Naive B cell (primary cell): ENCODE data around the gene RHBG. TPM values are rescaled to one million over a fixed set of nuclear protein-coding genes. Genes with fewer than 3 reads are reported as not detected.

Experiments used
- ATAC-seq, 2 donors: fragments of 150-1000 bp; cut with Tn5 transposase; 2 replicates each; pipeline ENCODE4 v1.10.0; 2021; ENCODE audit warnings: low read depth in 2 of 2, mild to moderate bottlenecking in 2 of 2, moderate library complexity in 2 of 2
- DNase-seq: peaks from one replicate; pipeline ENCODE4 v3.0.0; 2022
- H3K27ac Mint-ChIP-seq, 6 donors: one replicate each; pipeline ENCODE4 v1.8.0; 2020 to 2022; ENCODE audit warnings: mild to moderate bottlenecking in 6 of 6, mixed read lengths in 6 of 6, moderate library complexity in 5 of 6, inconsistent platforms in 2 of 6
- H3K27me3 Mint-ChIP-seq, 3 donors: one replicate each; pipeline ENCODE4 v1.8.0; 2021 to 2022; ENCODE audit warnings: mixed read lengths in 3 of 3, mild to moderate bottlenecking in 1 of 3
- H3K36me3 Mint-ChIP-seq, 2 donors: one replicate each; pipeline ENCODE4 v1.8.0; 2020 to 2022; ENCODE audit warnings: mixed read lengths in 2 of 2, inconsistent platforms in 1 of 2, mild to moderate bottlenecking in 1 of 2
- H3K4me1 Mint-ChIP-seq, 3 donors: one replicate each; pipeline ENCODE4 v1.8.0; 2020 to 2022; ENCODE audit warnings: mixed read lengths in 3 of 3, inconsistent platforms in 1 of 3, mild to moderate bottlenecking in 1 of 3, moderate library complexity in 1 of 3
- H3K4me3 Mint-ChIP-seq, 8 donors: one replicate each; pipeline ENCODE4 v1.8.0; 2020 to 2022; ENCODE audit warnings: mild to moderate bottlenecking in 8 of 8, mixed read lengths in 8 of 8, moderate library complexity in 8 of 8, inconsistent platforms in 2 of 8
- H3K9me3 Mint-ChIP-seq, 7 donors: one replicate each; pipeline ENCODE4 v1.8.0; 2020 to 2022; ENCODE audit warnings: mixed read lengths in 7 of 7, mild to moderate bottlenecking in 5 of 7, inconsistent platforms in 2 of 7, moderate library complexity in 1 of 7
- polyA plus RNA-seq, 6 donors: library from polyadenylated mRNA; unstranded; fragments of 300-500 nt; fragmentation: Illumina TruSeq; gene quantifications; one replicate each; pipeline ENCODE4 v1.2.3, GENCODE V29; 2021; ENCODE audit warnings: low read depth in 6 of 6

The RHBG gene
- polyA plus RNA-seq, 6 donors from 2014 or later = not detected

DNA sequence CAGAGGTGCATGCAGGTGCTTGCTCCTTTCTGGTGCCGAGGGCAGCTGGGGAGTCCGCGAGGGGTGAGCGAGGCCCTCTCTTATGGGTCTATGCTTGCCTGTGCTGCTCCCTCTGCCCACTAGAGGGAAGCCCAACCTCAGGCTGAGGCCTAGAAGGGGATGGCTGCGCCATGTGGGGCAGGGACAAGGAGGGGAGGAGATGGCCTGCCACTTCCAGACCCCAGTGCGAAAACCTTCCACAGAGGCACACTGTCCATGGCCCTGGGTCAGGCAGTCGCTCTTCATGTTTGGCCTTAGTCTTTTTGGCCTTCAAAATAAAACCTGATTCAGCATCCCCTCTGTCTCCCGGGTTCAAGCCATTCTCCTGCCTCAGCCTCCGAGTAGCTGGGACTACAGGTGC, 14.0 kb downstream of the RHBG start:
- DNase-seq = peak; percentile 44
- H3K36me3 Mint-ChIP-seq = no peaks in the 10 kb centered on the region
- H3K9me3 Mint-ChIP-seq = no peaks in the 10 kb centered on the region
- H3K27me3 Mint-ChIP-seq = peaks cover 15 to 35% (median 32%) of the 10 kb centered on the region in 3 donors
- H3K27ac Mint-ChIP-seq = no peak overlapping the region
- peaks cover 5 to 14% (median 11%) of the 10 kb centered on the region in 3 donors for H3K4me1 Mint-ChIP-seq
- peak; percentile 77 to 79 for ATAC-seq
- H3K4me3 Mint-ChIP-seq = no peak overlapping the region

DNA sequence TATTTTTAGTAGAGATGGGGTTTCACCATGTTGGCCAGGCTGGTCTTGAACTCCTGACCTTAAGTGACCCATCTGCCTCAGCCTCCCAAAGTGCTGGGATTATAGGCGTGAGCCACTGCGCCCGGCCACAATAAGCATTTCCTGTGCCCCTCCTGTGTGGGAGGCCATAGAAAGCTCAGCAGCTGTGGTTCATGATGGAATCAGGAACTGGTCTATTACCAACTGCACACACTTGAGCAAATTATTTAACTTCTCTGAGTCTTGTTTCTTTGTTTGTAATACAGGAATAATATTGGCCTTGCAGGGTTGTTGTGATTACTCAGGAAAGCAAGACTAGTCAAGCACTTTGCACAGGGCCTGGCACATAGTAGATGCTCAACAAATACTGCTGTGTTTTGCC, 15.0 kb downstream of the RHBG start:
- Mint-ChIP-seq H3K4me3 (no peak overlapping the region), H3K27me3 (peaks cover 21 to 40% (median 34%) of the 10 kb centered on the region in 3 donors), H3K27ac (no peak overlapping the region), H3K4me1 (peaks cover 5 to 16% (median 6%) of the 10 kb centered on the region in 3 donors), H3K36me3 (no peaks in the 10 kb centered on the region), H3K9me3 (no peaks in the 10 kb centered on the region)
- ATAC-seq = no peak
- DNase-seq = no peak

DNA sequence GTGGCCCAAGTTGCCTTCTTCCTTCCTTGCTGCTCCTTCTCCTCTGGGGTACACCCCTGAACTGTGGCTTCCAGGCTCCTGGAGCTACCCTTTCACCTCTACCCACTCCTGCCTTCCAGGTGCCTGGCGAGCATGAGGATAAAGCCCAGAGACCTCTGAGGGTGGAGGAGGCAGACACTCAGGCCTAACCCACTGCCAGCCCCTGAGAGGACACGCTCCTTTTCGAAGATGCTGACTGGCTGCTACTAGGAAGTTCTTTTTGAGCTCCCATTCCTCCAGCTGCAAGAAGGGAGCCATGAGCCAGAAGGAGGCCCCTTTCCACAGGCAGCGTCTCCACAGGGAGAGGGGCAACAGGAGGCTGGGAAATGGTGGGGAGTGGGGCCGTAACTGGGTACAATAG, 15.6 kb downstream of the RHBG start:
- Mint-ChIP-seq H3K9me3 (no peaks in the 10 kb centered on the region), H3K36me3 (no peaks in the 10 kb centered on the region), H3K27ac (peak overlapping the region in 1 of 6 donors; percentile 12), H3K4me1 (peaks cover 5 to 12% (median 6%) of the 10 kb centered on the region in 3 donors), H3K27me3 (peaks cover 27 to 47% (median 41%) of the 10 kb centered on the region in 3 donors), H3K4me3 (no peak overlapping the region)
- no peak for DNase-seq
- no peak for ATAC-seq

DNA sequence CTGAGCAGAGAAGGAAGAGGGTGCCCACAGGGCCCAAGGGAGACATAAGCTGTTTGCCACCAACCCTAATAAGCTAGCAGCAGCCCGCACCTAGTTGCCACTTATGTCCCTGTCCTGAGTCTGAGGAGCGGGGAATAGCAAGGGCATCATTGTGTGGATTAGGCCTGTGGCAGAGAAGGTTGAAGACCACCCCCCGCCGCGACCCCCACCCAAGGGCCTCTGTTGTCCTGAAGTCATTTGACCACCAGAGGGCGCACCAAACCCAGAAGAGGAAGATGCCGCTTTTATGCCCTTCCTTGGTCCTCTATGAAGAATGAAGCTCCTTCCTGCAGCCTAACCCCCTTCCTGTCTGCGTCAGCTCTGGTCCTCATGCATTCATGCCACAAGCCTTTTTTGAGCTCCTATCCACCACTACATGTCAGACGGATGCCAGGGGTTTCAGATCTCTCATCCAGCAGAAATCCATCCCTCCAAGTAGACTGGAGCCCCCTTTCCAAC, 16.6 kb downstream of the RHBG start:
- Mint-ChIP-seq H3K9me3 (no peaks in the 10 kb centered on the region), H3K4me1 (peaks cover 5 to 12% (median 6%) of the 10 kb centered on the region in 3 donors), H3K27ac (peak overlapping the region in 1 of 6 donors; percentile 15), H3K36me3 (no peaks in the 10 kb centered on the region), H3K27me3 (peaks cover 36 to 56% (median 50%) of the 10 kb centered on the region in 3 donors), H3K4me3 (peak overlapping the region in 1 of 8 donors; percentile 31)
- DNase-seq = peak; percentile 65
- ATAC-seq = peak; percentile 74 to 75

DNA sequence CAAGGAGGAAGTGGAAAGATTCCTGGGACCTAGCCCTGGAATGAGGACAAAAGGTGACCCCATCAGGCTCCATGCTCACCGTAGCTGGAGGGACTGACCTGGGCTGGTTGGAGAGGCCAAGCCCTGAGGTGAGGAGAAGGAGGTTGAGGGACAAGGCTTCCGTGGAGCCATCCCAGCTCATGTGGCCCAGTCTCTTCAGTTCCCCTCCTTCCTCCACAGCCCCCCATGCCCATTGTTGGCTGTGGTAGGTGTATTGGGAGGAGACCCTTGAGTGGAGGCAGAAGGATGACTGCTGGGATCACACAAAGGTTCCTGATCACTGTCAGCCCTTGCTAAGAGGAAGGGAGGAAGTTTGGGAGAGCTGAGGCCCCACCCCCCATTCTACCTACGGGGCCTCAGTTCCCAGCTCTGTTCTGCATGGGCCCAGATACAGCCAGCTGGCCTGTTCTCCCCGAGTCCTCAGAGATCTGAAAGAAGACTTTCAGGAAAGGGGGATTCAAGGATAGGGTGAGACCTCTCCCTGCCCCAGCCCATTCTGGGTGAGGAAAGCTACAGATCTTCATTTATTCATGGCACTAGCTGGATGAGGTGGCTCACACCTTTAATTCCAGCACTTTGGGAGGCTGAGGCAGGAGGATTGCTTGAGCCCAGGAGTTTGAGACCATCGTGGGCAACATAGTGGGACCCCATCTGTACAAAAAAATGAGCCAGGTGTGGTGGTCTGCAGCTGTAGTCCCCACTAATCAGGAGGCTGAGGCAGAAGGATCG, 17.3 kb downstream of the RHBG start:
- no peak for ATAC-seq
- DNase-seq = no peak
- H3K9me3 Mint-ChIP-seq = no peaks in the 10 kb centered on the region
- peak overlapping the region in 1 of 6 donors; percentile 3 for H3K27ac Mint-ChIP-seq
- no peaks in the 10 kb centered on the region for H3K36me3 Mint-ChIP-seq
- H3K27me3 Mint-ChIP-seq = peaks cover 36 to 58% (median 57%) of the 10 kb centered on the region in 3 donors
- H3K4me1 Mint-ChIP-seq = peaks cover 5 to 12% (median 6%) of the 10 kb centered on the region in 3 donors
- peak overlapping the region in 1 of 8 donors; percentile 56 for H3K4me3 Mint-ChIP-seq

DNA sequence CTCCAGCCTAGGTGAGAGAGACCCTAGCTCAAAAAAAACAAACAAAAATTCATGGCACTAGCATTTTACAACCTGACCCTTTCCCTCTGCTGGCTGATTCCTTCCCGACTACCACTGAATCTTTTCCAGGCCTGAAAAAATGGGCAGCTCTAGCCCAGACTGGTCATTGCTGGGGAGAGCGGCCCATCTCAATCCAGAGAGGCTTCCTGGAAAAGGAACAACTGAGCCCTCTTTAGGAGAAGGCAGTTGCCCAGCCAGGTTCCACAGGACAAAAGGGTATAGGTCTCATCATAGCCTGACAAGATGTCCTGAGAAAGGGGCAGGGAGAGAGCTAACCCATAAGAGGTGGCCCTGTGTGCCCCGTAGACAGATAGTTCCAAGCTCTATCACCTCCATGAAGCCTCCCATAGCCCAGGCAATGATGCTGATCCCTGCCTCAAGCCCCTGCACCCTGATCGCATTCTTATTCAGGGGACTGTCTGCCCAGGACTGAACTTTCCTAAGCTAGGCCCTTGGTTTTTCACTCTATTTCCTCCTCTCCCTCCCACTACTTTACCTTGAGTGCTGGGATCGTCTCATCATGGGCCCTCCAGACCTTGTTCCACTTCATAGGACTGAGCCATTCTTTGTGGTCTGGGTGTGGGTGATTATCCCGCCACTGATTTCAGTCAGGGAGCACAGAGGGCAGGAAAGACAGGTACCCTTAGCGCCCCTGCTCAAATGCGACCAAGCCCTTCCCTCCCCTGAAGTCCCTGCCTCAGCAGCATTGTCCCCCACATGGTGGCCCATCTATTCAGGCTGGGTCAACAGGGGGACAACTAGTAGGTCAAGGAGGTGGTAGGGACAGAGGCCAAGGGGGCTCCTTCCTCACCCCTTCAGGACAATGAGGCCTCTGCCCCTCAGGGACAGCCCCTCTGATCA, 18.2 kb downstream of the RHBG start:
- peaks cover 36 to 66% (median 58%) of the 10 kb centered on the region in 3 donors for H3K27me3 Mint-ChIP-seq
- H3K9me3 Mint-ChIP-seq = no peaks in the 10 kb centered on the region
- H3K4me1 Mint-ChIP-seq = peaks cover 5 to 12% (median 6%) of the 10 kb centered on the region in 3 donors
- DNase-seq (no peak), ATAC-seq (no peak)
- no peaks in the 10 kb centered on the region for H3K36me3 Mint-ChIP-seq
- no peak overlapping the region for H3K4me3 Mint-ChIP-seq
- H3K27ac Mint-ChIP-seq = peak overlapping the region in 2 of 6 donors; percentile 45 to 78

DNA sequence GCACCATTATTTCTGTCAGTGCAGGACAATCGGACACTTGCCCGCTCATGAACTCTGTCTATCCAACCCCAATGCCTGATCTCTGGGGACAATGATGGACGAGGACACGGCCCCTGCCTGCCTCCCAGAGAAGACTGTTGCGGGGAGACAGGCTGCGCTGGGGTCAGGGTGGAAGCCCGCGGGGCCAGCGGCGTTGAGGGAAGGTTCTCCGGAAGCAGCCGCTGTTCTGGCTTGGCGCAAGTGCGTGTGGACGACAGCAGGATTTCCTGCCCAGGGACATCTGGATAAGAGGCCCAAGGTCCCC, 18.8 kb downstream of the RHBG start:
- ATAC-seq = no peak
- peak overlapping the region in 1 of 8 donors; percentile 29 for H3K4me3 Mint-ChIP-seq
- H3K9me3 Mint-ChIP-seq = no peaks in the 10 kb centered on the region
- H3K27ac Mint-ChIP-seq = no peak overlapping the region
- H3K27me3 Mint-ChIP-seq = peaks cover 36 to 71% (median 61%) of the 10 kb centered on the region in 3 donors
- H3K36me3 Mint-ChIP-seq = no peaks in the 10 kb centered on the region
- peaks cover 5 to 12% (median 6%) of the 10 kb centered on the region in 3 donors for H3K4me1 Mint-ChIP-seq
- DNase-seq = no peak

DNA sequence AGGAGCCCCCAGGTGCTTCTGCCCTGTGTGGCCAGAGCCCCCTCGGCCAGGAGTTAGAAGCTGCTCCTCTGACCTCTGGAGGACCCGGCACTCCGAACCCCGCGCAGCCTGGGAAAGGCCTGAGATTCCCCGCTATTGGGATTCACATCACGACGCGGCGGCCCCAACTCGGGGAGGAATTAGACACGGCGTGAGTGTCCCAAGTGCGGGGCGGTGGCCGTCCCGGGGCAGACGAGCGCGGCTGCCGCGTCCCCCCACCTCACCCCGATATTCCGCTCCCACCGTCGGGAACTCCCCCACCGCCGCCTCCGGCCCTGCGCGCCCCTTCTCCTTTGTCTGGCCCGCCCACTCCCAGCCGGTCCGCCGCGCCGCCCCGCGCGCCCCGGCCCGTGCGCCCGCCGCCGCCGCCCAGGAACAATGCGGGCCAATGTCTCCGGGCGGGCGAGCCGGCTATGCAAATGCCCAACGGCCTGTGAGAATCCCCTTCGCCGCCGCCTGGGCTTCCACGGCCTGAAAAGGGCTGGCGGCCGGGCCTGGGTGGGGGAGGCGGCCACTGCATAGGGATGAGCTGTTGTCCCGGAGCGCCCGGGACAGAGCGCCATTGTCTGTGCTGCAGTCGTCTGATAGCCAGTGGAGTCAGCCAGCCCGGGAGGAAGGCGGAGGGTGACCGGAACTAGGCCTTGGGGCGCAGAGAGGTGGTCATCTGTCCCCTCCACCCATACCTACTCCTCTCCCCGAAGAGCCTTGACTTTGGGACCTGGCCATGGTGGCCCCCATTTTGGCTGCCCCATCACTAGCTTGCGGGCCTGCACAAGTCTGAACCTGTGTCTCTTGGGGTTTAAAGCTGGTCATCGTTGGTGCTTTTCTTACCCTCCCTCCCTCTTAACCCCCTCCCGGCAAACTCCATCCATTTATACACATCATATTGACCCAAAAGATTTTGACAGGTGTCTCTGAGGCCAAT, 19.4 kb downstream of the RHBG start:
- ATAC-seq (peak; percentile 16 to 28), DNase-seq (peak; percentile 6)
- Mint-ChIP-seq H3K4me3 (peak overlapping the region in 2 of 8 donors; percentile 29 to 43), H3K36me3 (no peaks in the 10 kb centered on the region), H3K27me3 (peaks cover 40 to 74% (median 61%) of the 10 kb centered on the region in 3 donors), H3K9me3 (no peaks in the 10 kb centered on the region), H3K27ac (no peak overlapping the region), H3K4me1 (peaks cover 6 to 12% (median 8%) of the 10 kb centered on the region in 3 donors)

DNA sequence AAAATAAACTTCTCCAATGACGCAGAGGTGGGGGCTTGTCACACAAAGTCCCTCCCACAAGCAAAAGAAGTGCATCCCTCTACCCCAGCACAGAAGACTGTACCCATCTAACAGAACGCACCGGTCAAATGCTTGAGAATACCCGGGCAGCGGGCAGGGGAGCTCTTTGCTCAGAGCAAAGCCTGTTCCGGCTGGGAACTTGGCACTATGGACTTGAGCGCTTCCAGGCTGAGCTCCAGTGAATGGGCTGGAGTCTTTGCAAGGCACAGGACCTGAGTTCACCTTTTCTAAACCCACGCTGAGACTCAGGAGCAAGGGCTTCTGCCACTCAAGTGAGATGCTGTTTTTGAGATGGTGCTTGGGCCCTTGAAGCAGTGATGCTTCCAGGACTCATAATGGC, 20.3 kb downstream of the RHBG start:
- DNase-seq = no peak
- Mint-ChIP-seq H3K4me1 (peaks cover 6 to 12% (median 8%) of the 10 kb centered on the region in 3 donors), H3K36me3 (no peaks in the 10 kb centered on the region), H3K27ac (no peak overlapping the region), H3K27me3 (peaks cover 41 to 76% (median 61%) of the 10 kb centered on the region in 3 donors), H3K4me3 (peak overlapping the region in 1 of 8 donors; percentile 43), H3K9me3 (no peaks in the 10 kb centered on the region)
- no peak for ATAC-seq

DNA sequence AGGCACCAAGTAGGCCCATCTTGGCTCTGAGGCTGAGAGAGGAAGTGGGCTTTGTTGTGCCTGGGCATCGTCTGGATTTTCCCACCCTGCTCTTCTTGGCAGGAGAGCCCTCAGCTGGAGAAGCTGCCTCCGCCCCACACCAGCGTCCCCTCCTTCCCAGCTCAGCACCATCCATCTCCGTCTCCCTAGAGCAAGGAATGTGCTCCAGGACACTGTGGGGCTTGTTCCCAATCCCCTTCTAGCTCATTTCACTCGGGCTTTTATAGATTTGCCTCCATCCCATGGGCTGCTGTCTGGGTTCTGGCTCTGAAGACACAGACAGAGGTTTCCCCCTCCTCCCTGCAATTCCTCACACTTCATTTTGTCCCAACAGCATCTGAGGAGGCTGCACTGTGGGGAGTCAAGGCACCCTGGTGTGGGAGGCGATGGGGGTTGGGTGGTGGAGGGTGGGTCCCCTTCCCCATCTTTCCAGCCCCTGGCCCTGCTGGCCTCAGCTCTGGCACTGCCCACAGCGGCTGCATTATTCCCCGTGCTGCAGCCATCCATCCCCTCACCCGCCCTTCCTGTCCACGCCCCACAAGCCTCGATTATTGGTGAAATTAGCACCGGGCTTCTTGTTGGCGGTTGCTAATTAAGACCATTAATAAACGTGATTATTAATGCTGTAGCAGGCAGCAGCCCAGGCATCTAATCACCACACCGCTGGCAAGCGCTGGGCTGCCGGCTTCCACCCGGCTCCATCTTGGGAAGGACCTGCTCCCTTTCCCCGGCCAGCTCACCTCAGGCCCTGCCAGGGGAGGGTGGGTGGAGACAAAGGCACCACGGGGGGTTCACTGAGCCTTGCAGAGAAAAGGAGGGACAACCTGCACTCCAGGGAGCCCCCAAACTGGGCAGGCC, 21.7 kb downstream of the RHBG start:
- Mint-ChIP-seq H3K36me3 (no peaks in the 10 kb centered on the region), H3K27ac (no peak overlapping the region), H3K9me3 (peaks cover 0 to 2% (median 0%) of the 10 kb centered on the region in 7 donors), H3K4me3 (no peak overlapping the region), H3K27me3 (peaks cover 39 to 78% (median 64%) of the 10 kb centered on the region in 3 donors), H3K4me1 (peaks cover 3 to 14% (median 13%) of the 10 kb centered on the region in 3 donors)
- no peak for ATAC-seq
- no peak for DNase-seq

DNA sequence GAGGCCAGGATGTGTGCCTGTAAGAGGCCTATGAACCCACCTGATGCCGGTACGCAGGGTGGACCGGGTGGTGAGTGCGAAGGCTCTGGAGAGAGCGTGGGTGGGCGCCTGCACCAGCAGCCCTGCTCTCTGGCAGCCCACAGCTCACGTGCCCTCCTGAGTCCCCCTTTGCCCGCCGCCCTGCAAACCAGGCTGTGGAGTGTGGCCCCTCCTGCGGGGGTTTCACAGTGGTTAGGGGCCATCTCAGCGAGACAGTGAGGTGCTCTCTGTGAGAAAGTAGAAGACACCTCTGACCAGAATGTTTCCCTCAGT, 22.3 kb downstream of the RHBG start:
- H3K9me3 Mint-ChIP-seq = peaks cover 0 to 2% (median 0%) of the 10 kb centered on the region in 7 donors
- peaks cover 0 to 10% (median 10%) of the 10 kb centered on the region in 3 donors for H3K4me1 Mint-ChIP-seq
- no peak for DNase-seq
- H3K36me3 Mint-ChIP-seq = no peaks in the 10 kb centered on the region
- H3K4me3 Mint-ChIP-seq = no peak overlapping the region
- no peak overlapping the region for H3K27ac Mint-ChIP-seq
- ATAC-seq = no peak
- peaks cover 37 to 72% (median 58%) of the 10 kb centered on the region in 3 donors for H3K27me3 Mint-ChIP-seq

DNA sequence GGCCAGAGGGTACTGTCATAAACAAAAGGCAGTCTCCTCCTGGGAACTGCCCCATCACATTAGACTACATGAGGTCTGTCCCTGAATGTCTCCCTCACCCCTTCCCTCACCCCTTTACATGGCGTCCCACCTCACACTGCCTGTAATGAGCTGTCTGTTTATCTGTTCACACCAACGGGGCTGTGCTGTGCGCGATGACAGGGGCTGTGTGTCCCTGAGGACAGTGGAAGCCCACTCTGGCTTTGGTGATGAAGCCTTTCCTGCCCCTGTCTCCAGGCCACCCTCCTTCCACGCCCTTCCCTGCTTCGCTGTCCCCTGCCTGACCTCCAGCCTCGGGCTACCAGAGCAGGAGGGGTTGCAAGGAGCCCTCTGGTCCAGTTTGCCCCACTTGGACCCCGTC, 22.7 kb downstream of the RHBG start:
- H3K27ac Mint-ChIP-seq = no peak overlapping the region
- peaks cover 0 to 10% (median 10%) of the 10 kb centered on the region in 3 donors for H3K4me1 Mint-ChIP-seq
- ATAC-seq (no peak), DNase-seq (no peak)
- no peaks in the 10 kb centered on the region for H3K36me3 Mint-ChIP-seq
- peaks cover 0 to 2% (median 0%) of the 10 kb centered on the region in 7 donors for H3K9me3 Mint-ChIP-seq
- H3K4me3 Mint-ChIP-seq = no peak overlapping the region
- peaks cover 37 to 69% (median 54%) of the 10 kb centered on the region in 3 donors for H3K27me3 Mint-ChIP-seq
